Measurements from ENCODE around the gene DUSP22. TPM values are rescaled to one million over a fixed set of nuclear protein-coding genes. Genes with fewer than 3 reads are reported as not detected.
"Not testable (repeated sequence)": the region's sequence is repeated elsewhere in the genome, so short reads cannot be mapped to it uniquely, and the experiment has no call there.

DUSP22 gene, protein sequence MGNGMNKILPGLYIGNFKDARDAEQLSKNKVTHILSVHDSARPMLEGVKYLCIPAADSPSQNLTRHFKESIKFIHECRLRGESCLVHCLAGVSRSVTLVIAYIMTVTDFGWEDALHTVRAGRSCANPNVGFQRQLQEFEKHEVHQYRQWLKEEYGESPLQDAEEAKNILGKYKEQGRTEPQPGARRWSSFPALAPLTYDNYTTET
- 17.9 TPM for total RNA-seq
- 54.2 TPM for polyA plus RNA-seq
- long read RNA-seq, donor 1, partial matches to known transcripts = 0 of 2 reads
- long read RNA-seq, donor 1, other reads (novel, unspliced or antisense) = 0 of 2 reads
- long read RNA-seq, donor 2 = 0 reads
- long read RNA-seq, donor 3, transcript DUSP22-202 (7 exons, 3,098 nt) = major isoform, 5 of 11 reads
- long read RNA-seq, donor 3, partial matches to known transcripts = 0 of 11 reads
- long read RNA-seq, donor 3, other reads (novel, unspliced or antisense) = 0 of 11 reads
- long read RNA-seq, donor 4, partial matches to known transcripts = 0 of 8 reads
- long read RNA-seq, donor 4, other reads (novel, unspliced or antisense) = 0 of 8 reads
- long read RNA-seq, donor 5, transcript DUSP22-201 (8 exons, 1,485 nt) = minor isoform, 6 of 16 reads
- long read RNA-seq, donor 5, transcript DUSP22-202 (7 exons, 3,098 nt) = major isoform, 8 of 16 reads
- long read RNA-seq, donor 5, partial matches to known transcripts = 0 of 16 reads
- long read RNA-seq, donor 5, other reads (novel, unspliced or antisense) = 0 of 16 reads
- long read RNA-seq, donor 6, partial matches to known transcripts = 0 of 12 reads
- long read RNA-seq, donor 6, other reads (novel, unspliced or antisense) = 0 of 12 reads
- long read RNA-seq, donor 7, transcript DUSP22-201 (8 exons, 1,485 nt) = major isoform, 6 of 11 reads
- long read RNA-seq, donor 7, partial matches to known transcripts = 0 of 11 reads
- long read RNA-seq, donor 7, other reads (novel, unspliced or antisense) = 0 of 11 reads
- long read RNA-seq, donor 8, partial matches to known transcripts = 0 of 2 reads
- long read RNA-seq, donor 8, other reads (novel, unspliced or antisense) = 0 of 2 reads
- long read RNA-seq, donor 9, partial matches to known transcripts = 0 of 5 reads
- long read RNA-seq, donor 9, other reads (novel, unspliced or antisense) = 0 of 5 reads
- long read RNA-seq, donor 10, partial matches to known transcripts = 0 of 8 reads
- long read RNA-seq, donor 10, other reads (novel, unspliced or antisense) = 0 of 8 reads

DNA sequence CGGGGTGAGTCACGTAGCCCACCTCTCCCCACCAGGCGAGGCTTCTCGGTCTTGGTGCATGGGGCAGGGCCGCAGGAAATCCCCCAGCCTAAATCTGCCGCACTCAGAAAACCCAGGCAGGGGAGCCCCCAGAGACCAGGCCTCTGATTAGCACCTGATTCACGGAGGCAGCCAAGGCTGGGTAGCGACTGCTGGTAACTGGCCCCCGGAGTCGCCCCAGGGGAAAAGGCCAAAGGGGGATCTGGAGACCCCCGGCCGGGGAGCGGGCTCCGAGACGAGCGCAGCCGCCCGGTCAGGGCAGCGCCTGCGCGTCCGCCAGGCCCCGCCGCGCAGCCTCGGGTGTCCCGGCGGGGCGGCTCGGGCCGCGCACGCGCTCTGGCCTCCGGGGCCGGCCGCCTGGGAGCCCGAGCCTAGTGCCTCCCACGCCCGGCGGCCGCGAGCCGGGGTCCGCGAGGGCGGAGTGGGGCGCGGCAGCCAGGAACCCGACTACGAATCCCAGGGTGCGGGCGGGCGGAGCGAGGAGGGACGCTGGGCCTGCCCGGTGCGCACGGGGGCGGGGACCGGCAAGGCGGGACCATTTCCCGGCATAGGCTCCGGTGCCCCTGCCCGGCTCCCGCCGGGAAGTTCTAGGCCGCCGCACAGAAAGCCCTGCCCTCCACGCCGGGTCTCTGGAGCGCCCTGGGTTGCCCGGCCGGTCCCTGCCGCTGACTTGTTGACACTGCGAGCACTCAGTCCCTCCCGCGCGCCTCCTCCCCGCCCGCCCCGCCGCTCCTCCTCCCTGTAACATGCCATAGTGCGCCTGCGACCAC is at the start of gene DUSP22:
TSS of gene DUSP22 (plus strand) at position 791 of the 809 bp plus-strand sequence. CDS start 53 bp downstream, outside the sequence.
- Histone ChIP-seq H3K27me3 (ENCODE audit: control insufficient read depth in 2 of 2, insufficient read depth in 1 of 2, low read length in 1 of 2) (peaks cover 0 to 7% of the 10 kb centered on the region in 2 donors), H3K27ac (ENCODE audit: low read depth in 1 of 2, low read length in 1 of 2) (peak within 1 kb of the TSS; percentile 81 to 98), H3K4me3 (ENCODE audit: low read length in 2 of 2) (peak within 1 kb of the TSS; percentile 52 to 81), H3K4me1 (ENCODE audit: control insufficient read depth in 2 of 2, insufficient read depth in 2 of 2, low read length in 2 of 2) (peaks cover 9 to 24% of the 10 kb centered on the region in 2 donors), H3K36me3 (ENCODE audit: control insufficient read depth in 2 of 2, insufficient read depth in 2 of 2, low read length in 1 of 2) (no peaks in the 10 kb centered on the region), H3K9me3 (ENCODE audit: control insufficient read depth in 2 of 2, insufficient read depth in 1 of 2, low read length in 1 of 2) (peaks cover 0 to 19% of the 10 kb centered on the region in 2 donors)
- DNase-seq (ENCODE audit: low read depth in 6 of 9, low spot score in 9 of 9) = peak in 7 of 9 donors; percentile 32 to 76 (median 59)
- WGBS = 34% methylated on average over 85 of the region's 85 CpGs

DNA sequence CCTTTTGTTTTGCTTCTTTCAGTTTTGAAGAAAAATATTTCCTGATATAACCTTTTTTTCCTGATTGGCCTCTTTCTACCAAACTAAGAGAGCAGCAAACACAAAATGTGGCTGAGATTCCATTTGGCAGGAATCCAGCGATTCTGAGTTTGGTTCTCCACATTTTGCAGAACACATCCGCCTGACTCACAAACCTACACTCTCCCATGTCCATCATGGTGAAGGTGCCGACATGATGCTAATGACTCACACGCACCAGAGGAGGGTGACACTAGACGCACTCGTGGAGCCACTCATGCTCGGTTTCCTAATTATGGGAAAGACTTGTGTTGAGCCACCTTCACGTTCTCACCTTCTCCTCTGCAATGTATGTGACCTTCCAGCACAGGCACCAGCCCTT is 45.9 kb upstream of the DUSP22 start:
- no peak overlapping the region for H3K4me3 ChIP-seq (ENCODE audit: low read length in 2 of 2)
- no peaks in the 10 kb centered on the region for H3K4me1 ChIP-seq (ENCODE audit: control insufficient read depth in 2 of 2, insufficient read depth in 2 of 2, low read length in 2 of 2)
- no peaks in the 10 kb centered on the region for H3K27me3 ChIP-seq (ENCODE audit: control insufficient read depth in 2 of 2, insufficient read depth in 1 of 2, low read length in 1 of 2)
- no peaks in the 10 kb centered on the region for H3K36me3 ChIP-seq (ENCODE audit: control insufficient read depth in 2 of 2, insufficient read depth in 2 of 2, low read length in 1 of 2)
- no peaks in the 10 kb centered on the region for H3K9me3 ChIP-seq (ENCODE audit: control insufficient read depth in 2 of 2, insufficient read depth in 1 of 2, low read length in 1 of 2)
- no peak overlapping the region for H3K27ac ChIP-seq (ENCODE audit: low read depth in 1 of 2, low read length in 1 of 2)
- 96% methylated on average over 8 of the region's 8 CpGs for WGBS
- DNase-seq (ENCODE audit: low read depth in 6 of 9, low spot score in 9 of 9) = no peak

DNA sequence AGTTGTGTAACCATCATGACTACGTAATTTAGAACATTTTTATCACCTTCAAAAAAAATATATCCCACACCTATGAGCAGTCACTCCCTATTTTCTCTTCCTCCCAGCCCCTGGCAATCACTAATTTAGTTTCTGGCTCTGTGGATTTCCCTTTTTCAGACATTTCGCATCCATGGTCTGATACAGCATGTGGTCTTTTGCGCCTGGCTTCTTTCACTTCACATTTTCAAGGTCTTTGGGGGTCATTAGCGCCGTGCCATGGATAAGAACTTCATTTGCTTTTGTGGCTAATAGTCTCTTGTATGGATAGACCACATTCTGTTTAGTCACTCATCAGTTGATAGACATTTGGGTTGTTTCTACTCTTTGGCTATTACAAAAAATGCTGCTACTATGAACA is 44.9 kb upstream of the DUSP22 start:
- WGBS = 94% methylated on average over 5 of the region's 5 CpGs
- H3K4me1 ChIP-seq (ENCODE audit: control insufficient read depth in 2 of 2, insufficient read depth in 2 of 2, low read length in 2 of 2) = no peaks in the 10 kb centered on the region
- H3K9me3 ChIP-seq (ENCODE audit: control insufficient read depth in 2 of 2, insufficient read depth in 1 of 2, low read length in 1 of 2) = no peaks in the 10 kb centered on the region
- DNase-seq (ENCODE audit: low read depth in 6 of 9, low spot score in 9 of 9) = no peak
- H3K4me3 ChIP-seq (ENCODE audit: low read length in 2 of 2) = no peak overlapping the region
- no peaks in the 10 kb centered on the region for H3K36me3 ChIP-seq (ENCODE audit: control insufficient read depth in 2 of 2, insufficient read depth in 2 of 2, low read length in 1 of 2)
- H3K27me3 ChIP-seq (ENCODE audit: control insufficient read depth in 2 of 2, insufficient read depth in 1 of 2, low read length in 1 of 2) = no peaks in the 10 kb centered on the region
- no peak overlapping the region for H3K27ac ChIP-seq (ENCODE audit: low read depth in 1 of 2, low read length in 1 of 2)

DNA sequence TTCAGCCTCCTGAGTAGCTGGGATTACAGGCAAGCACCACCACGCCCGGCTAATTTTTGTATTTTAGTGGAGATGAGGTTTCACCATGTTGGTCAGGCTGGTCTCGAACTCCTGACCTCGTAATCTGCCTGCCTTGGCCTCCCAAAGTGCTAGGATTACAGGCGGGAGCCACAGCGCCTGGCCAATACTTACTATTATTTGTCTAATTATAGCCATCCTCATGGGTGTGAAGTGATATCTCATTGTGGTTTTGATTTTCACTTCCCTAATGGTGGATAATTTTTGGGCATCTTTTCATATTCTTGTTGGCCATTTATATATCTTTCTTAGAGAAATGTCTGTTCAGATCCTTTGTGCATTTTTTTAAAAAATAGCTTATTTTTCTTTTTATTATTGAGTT is 44.2 kb upstream of the DUSP22 start:
- H3K4me1 ChIP-seq (ENCODE audit: control insufficient read depth in 2 of 2, insufficient read depth in 2 of 2, low read length in 2 of 2); H3K27ac ChIP-seq (ENCODE audit: low read depth in 1 of 2, low read length in 1 of 2); H3K9me3 ChIP-seq (ENCODE audit: control insufficient read depth in 2 of 2, insufficient read depth in 1 of 2, low read length in 1 of 2); DNase-seq (ENCODE audit: low read depth in 6 of 9, low spot score in 9 of 9); H3K36me3 ChIP-seq (ENCODE audit: control insufficient read depth in 2 of 2, insufficient read depth in 2 of 2, low read length in 1 of 2); H3K4me3 ChIP-seq (ENCODE audit: low read length in 2 of 2); H3K27me3 ChIP-seq (ENCODE audit: control insufficient read depth in 2 of 2, insufficient read depth in 1 of 2, low read length in 1 of 2): not testable (repeated sequence)
- WGBS = 97% methylated on average over 6 of the region's 6 CpGs

DNA sequence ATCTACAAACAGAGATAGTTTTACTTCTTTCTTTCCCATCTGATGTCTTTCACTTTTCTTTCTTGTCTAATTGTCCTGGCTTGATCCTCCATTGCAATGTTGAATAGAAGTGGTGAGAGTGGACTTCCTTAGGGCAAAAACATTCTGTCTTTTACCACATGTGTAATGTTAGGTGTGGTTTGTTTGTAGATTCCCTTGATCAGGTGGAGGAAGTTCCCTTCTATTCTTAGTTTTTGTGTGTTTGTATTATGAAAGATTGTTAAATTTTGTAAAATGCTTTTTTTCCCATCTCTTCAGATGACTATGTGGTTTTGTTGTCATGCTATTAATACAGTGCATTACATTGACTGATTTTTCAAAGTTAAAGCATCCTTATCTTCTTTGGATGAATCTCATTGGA is 41.6 kb upstream of the DUSP22 start:
- no peak for DNase-seq (ENCODE audit: low read depth in 6 of 9, low spot score in 9 of 9)
- Histone ChIP-seq H3K9me3 (ENCODE audit: control insufficient read depth in 2 of 2, insufficient read depth in 1 of 2, low read length in 1 of 2) (no peaks in the 10 kb centered on the region), H3K36me3 (ENCODE audit: control insufficient read depth in 2 of 2, insufficient read depth in 2 of 2, low read length in 1 of 2) (no peaks in the 10 kb centered on the region), H3K4me1 (ENCODE audit: control insufficient read depth in 2 of 2, insufficient read depth in 2 of 2, low read length in 2 of 2) (no peaks in the 10 kb centered on the region), H3K27me3 (ENCODE audit: control insufficient read depth in 2 of 2, insufficient read depth in 1 of 2, low read length in 1 of 2) (no peaks in the 10 kb centered on the region), H3K27ac (ENCODE audit: low read depth in 1 of 2, low read length in 1 of 2) (no peak overlapping the region), H3K4me3 (ENCODE audit: low read length in 2 of 2) (no peak overlapping the region)

DNA sequence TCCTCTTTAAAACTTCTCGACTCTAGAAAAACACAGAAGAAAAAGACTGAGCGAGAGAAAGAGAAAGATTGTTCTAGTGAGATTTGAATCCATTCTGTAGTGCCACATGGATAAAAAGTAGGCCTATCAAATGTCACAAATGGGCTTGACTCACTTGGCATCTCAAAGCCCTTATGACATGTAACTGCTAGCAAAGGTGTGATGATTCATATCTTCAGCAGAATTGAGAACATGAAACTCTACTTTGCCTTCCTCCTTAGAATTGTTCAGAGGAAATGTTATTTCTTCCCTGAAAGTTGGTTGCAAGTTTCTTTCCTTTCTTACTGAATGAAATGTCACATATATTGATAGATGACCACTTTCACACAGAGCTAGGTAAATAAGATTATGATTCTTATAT is 40.4 kb upstream of the DUSP22 start:
- WGBS = 93% methylated on average over 2 of the region's 2 CpGs
- Histone ChIP-seq H3K36me3 (ENCODE audit: control insufficient read depth in 2 of 2, insufficient read depth in 2 of 2, low read length in 1 of 2) (no peaks in the 10 kb centered on the region), H3K4me1 (ENCODE audit: control insufficient read depth in 2 of 2, insufficient read depth in 2 of 2, low read length in 2 of 2) (no peaks in the 10 kb centered on the region), H3K27ac (ENCODE audit: low read depth in 1 of 2, low read length in 1 of 2) (no peak overlapping the region), H3K9me3 (ENCODE audit: control insufficient read depth in 2 of 2, insufficient read depth in 1 of 2, low read length in 1 of 2) (no peaks in the 10 kb centered on the region), H3K27me3 (ENCODE audit: control insufficient read depth in 2 of 2, insufficient read depth in 1 of 2, low read length in 1 of 2) (no peaks in the 10 kb centered on the region), H3K4me3 (ENCODE audit: low read length in 2 of 2) (no peak overlapping the region)
- no peak for DNase-seq (ENCODE audit: low read depth in 6 of 9, low spot score in 9 of 9)

DNA sequence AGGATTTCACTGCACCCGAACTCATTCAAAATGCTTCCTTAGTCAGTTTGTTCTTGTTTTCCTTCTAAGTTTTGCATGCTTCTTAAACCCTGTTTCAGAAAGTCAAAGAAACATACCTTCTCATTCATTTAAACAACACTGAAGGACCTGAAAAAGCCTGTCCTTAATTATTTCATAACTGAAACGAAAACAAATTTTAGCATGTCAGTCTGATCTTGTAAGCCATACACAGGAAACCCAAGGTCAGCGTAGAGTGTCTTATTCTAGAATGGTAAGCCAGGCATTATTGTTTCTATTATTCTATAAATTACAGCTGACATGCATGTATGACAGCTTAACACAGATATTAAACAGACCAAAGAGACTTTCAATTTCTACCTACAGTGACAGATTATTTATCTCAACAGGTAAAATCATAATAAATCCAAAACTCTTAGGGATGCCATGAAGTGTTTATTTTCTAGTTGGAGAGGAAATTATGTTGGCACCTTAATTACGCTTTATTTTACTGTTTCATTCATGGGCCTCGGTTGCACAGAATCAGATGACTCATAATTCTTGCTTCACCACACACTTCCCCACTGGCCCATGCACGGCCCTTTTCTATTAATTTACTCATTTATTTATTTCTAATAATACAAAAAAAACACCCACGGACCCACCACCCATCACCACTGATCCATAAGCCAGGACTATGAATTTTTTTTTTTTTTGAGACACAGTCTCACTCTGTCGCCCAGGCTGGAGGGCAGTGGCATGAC is 39.3 kb upstream of the DUSP22 start:
- 67% methylated on average over 8 of the region's 8 CpGs for WGBS
- Histone ChIP-seq H3K27me3 (ENCODE audit: control insufficient read depth in 2 of 2, insufficient read depth in 1 of 2, low read length in 1 of 2) (no peaks in the 10 kb centered on the region), H3K4me1 (ENCODE audit: control insufficient read depth in 2 of 2, insufficient read depth in 2 of 2, low read length in 2 of 2) (peaks cover 7 to 9% of the 10 kb centered on the region in 2 donors), H3K36me3 (ENCODE audit: control insufficient read depth in 2 of 2, insufficient read depth in 2 of 2, low read length in 1 of 2) (no peaks in the 10 kb centered on the region), H3K9me3 (ENCODE audit: control insufficient read depth in 2 of 2, insufficient read depth in 1 of 2, low read length in 1 of 2) (no peaks in the 10 kb centered on the region), H3K4me3 (ENCODE audit: low read length in 2 of 2) (no peak overlapping the region), H3K27ac (ENCODE audit: low read depth in 1 of 2, low read length in 1 of 2) (no peak overlapping the region)
- DNase-seq (ENCODE audit: low read depth in 6 of 9, low spot score in 9 of 9) = no peak

DNA sequence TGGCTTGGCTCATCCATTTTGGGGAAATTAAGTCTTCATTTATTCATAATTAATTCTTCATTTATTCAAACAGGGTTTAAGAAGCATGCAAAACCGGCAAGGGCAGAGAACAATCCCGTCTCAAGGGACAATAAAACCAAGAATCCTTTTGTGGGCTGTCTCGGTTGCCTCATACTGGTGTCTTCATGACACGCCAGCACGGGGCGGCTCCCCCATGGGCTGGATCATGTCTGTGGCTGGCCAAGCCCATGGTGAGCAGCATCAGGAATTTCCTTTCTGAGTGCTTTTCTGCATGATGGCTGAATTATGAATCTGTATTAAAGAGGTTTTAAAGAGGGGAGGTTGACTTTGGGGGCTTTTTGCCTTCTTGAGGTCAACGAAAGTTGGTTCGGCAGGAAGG is 38.3 kb upstream of the DUSP22 start:
- no peak for DNase-seq (ENCODE audit: low read depth in 6 of 9, low spot score in 9 of 9)
- peaks cover 9 to 13% of the 10 kb centered on the region in 2 donors for H3K4me1 ChIP-seq (ENCODE audit: control insufficient read depth in 2 of 2, insufficient read depth in 2 of 2, low read length in 2 of 2)

More for the DNA sequence above, 38.3 kb upstream of the DUSP22 start:
- H3K9me3 ChIP-seq (ENCODE audit: control insufficient read depth in 2 of 2, insufficient read depth in 1 of 2, low read length in 1 of 2) = peaks cover 0 to 4% of the 10 kb centered on the region in 2 donors
- no peaks in the 10 kb centered on the region for H3K27me3 ChIP-seq (ENCODE audit: control insufficient read depth in 2 of 2, insufficient read depth in 1 of 2, low read length in 1 of 2)
- WGBS = 86% methylated on average over 8 of the region's 8 CpGs
- no peak overlapping the region for H3K27ac ChIP-seq (ENCODE audit: low read depth in 1 of 2, low read length in 1 of 2)
- no peak overlapping the region for H3K4me3 ChIP-seq (ENCODE audit: low read length in 2 of 2)
- H3K36me3 ChIP-seq (ENCODE audit: control insufficient read depth in 2 of 2, insufficient read depth in 2 of 2, low read length in 1 of 2) = no peaks in the 10 kb centered on the region
